Stimulated activated CD8-positive, alpha-beta memory T cell treated with anti-CD3 and anti-CD28 coated beads, Interleukin-15, amount 100 ng/mL, for 1 hour (primary cell): ENCODE data around the gene NSUN6.

Experiments used
- DNase-seq: peaks from one replicate; pipeline ENCODE4 v3.0.0-alpha.2; 2020; ENCODE audit warnings: low read depth

NSUN6 gene

DNA sequence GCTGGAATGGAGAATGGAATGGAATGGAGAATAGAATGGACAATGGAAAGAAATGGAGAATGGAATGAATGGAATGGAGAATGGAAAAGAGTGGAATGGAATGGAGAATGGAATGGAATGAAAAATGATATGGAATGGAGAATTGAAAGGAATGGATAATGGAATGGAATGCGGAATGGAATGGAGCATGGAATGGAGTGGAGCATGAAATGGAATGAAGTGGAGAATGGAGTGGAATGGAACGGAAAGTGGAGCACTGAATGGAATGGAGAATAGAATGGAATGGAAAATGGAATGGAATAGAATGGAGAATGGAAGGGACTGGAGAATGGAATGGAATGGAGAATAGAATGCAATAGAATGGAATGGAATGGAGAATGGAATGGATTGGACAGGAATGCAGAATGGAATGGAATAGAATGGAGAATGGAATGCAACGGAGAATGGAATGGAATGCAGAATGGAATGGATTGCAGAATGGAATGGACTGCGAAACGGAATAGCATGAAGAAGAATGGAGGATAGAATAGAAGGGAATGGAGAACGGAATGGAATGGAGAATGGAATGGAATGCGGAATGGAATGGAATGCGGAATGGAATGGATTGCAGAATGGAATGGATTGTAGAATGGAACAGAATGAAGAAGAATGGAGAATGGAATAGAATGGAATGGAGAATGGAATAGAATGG is 89.4 kb downstream of the NSUN6 start:
- no peak for DNase-seq

DNA sequence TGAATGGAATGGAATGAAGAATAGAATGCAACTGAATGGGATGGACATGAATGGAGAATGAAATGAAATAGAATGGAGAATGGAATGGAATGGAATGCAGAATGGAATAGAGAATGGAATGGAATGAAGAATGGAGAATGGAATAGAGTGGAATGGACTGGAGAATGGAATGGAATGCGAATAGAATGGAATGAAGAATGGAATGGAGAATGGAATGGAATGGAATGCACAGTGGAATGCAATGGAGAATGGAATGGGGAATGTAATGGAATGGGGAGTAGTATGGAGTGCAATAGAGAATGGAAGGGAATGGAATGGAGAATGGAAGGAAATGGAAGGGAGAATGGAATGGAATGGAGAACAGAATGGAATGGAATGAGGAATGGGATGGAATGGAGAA is 93.4 kb downstream of the NSUN6 start:
- DNase-seq = no peak

DNA sequence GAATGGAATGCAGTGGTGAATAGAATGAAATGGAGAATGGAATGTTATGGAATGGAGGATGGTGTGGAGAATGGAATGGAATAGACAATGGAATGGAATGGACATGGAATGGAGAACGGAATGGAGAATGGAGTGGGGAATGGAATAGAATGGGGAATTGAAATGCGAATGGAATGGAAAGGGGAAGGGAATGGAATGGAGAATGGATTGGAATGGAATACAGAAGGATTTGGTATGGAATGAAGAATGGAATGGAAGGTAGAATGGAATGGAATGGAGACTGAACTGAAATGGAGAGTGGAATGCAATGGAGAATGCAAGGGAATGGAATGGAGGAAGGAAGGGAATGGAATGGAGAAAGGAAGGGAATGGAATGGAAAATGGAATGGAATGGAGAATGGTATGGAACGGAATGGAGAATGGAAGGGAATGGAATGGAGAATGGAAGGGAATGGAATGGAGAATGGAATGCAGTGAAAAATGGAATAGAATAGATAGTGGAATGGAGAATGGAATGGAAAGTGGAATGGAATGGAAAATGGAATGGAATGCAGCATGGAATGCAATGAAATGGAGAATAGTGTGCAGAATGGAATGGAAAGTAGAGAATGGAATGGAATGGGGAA is 94.8 kb downstream of the NSUN6 start:
- no peak for DNase-seq

DNA sequence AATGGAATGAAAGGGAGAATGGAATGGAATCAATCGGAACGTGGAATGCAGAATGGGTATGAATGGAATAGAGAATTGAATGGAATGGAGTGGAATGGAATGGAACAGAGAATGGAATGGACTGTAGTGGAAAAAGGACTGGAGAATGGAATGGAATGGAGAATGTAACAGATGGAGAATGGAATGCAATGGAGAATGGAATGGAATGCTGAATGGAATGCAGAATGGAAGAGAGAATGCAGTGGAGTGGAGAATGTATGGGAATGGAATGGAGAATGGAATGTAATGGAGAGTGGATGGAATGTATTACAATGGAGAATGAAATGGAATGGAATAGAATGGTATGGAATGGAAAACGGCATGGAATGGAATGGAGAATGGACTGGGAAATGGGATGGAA is 96.9 kb downstream of the NSUN6 start:
- no peak for DNase-seq

DNA sequence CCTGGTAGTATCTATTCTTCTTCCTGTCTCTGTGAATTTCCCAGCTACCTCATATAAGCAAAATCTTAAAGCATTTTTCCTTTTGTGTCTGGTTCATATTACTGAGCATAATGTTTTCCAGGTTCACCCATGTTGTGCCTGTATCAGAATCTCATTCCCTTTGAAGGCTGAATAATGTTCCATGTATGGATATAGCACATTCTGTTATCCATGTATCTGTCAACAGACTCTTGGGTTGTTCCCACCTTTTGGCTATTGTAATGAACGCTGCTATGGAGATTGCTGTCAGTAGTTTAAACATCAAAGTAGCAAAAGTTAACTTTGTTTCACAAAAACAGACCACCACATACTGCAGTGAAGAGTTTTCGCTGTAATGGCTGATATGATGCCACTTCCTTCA is 99.9 kb downstream of the NSUN6 start:
- no peak for DNase-seq

DNA sequence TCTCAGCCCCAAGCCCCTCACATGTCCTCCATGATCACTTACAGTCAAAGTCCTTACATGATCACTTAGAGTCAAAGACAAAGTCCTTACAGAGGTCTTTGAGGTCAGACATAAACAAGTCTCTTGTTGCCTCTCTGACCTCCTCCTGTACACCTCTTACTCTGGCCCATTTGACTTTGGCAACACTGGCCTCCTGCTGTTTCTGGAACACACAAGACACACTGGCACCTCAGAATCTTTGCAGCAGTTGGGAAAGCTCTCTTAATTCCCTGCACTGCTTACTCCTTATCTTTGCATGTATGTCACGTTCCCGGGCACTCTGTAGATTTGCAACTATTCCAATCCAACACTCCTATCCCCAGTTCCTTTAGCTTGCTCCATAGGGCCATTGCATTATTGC is 102.3 kb downstream of the NSUN6 start:
- no peak for DNase-seq

DNA sequence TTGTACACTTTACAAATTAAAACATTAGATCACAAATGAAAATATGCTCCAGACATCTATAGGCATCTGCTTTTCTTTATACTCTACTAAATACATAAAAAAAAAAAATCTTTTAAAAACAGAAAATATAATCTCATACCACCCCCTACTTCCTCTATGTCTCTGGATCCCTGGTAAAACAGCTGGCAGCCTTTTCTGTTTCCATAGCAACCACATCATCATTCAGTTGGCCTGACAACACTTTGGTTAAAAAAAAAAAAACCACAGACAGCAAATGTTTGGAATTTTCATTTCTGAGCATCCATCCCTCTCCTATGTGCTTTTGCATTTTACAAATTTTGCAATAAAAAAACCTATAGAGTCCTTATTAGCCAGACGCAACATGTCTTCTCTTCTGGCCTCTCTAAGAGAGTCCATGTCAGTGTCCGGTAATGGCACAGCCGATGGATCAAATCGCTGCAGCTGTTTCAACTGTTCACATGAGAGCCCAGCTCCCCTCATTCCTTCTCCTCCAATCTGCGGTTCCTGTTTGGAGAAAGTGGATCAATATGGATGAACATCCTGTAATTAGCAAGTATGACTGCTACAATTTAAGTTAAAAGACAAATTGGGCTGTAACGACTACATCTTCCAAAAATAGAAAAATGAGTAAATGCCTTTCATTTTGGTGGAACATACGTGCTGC is 105.6 kb downstream of the NSUN6 start:
- DNase-seq = no peak

DNA sequence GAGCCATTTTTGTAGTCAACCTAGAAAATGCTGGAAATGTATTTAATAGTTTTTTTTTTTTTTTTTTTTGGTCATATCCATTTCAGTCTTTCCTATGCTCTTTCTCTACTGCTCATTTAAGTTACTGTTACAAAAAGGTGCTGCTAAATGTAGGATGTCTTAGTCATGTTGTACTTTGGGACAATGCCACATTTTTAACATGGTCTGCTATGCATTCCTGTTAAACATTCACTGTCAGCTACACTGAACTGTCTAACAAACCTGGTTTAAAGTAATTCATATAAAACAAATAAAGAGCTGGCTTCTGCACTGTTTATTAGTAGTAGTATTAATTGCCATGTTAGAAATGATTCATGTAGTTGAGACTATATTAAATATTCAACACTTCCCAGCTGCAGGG is 108.6 kb downstream of the NSUN6 start:
- no peak for DNase-seq

DNA sequence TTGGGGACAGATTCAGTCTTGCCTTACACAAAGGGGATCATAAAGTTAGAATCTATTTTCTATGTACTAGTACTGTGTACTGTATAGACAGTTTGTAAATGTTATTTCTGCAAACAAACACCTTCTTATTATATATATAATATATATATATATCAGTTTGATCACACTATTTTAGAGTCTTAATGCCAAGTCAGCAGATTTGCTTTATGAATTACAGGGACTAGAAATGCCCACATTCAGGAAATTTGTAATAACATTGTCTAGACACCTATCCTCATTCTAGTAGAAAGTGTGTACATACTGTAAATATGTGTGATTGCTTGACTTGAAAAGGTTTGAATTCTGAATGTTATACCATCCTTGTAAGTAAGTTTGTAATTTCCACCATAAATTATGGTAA is 111.2 kb downstream of the NSUN6 start:
- no peak for DNase-seq

DNA sequence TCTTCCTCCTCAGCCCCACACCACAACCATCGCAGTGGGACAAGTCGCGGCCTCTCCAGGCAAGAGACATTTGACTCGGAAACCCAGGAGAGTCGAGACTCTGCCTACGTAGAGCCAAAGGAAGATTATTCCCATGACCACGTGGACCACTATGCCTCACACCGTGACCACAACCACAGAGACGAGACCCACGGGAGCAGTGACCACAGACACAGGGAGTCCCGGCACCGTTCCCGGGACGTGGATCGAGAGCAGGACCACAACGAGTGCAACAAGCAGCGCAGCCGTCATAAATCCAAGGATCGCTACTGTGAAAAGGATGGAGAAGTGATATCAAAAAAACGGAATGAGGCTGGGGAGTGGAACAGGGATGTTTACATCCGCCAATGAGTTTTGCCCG is 112.1 kb downstream of the NSUN6 start:
- DNase-seq = no peak

DNA sequence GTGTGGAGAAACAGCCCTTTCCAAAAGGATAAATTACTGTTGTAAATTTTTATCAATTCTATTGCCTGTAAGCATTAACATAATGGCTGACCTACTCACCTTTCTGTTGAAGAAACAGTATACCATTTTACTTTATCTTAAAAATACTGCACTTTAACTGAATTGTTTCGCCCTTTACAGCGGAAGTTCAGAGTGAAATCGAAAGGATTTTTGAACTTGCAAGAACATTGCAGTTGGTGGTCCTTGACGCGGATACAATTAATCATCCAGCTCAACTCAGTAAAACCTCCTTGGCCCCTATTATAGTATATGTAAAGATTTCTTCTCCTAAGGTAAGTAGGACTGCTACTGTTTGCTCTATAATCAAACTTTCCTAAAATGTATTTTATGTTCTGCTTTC is 117.5 kb downstream of the NSUN6 start:
- DNase-seq = no peak

DNA sequence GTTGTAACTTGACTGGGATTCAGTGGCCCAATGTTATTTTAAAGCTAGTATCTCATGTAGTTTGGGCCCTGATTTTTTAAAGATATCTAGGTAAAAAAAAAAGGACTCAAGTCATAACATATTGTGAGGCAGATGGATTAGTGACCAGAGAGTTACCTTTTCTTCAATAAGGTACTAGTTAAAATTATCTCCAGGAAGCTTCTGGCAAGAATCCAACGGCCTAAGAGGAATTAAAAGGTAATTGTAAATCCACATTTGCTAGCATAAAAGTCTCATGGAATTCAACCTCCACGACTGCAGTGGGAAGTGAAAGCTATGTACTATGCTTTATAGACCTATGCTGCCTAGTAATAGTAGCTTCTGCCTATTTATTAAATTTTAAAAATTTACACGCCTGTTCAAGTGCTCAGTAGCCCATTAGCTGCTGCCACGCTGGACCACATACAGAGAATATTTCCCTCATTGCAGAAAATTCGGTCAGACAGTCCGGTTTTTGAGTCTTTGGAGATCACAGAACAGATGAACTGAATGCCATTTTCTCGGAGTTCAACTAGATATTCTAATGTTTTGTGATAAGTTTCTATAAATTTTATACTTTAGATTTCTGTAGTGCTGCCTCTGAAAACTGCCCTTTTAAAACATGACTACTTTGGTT is 118.4 kb downstream of the NSUN6 start:
- no peak for DNase-seq

DNA sequence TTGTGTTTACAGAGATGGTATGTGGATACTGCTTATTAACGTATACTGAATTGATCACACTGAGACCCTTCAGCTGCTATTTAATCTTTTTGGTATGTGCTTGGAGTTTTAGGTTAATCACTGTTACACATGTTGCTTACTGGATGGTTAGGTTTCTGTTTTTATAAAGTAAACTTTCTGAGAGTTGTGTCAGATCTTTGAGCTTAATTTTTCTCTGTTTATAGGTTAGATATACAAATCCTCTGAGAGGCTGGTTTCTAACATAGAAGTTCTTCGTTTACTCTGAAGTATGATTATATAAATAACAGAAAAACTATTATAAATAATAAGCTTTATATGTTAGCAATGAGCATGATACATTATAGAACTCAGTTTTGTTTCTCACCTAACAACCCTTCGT is 123.1 kb downstream of the NSUN6 start:
- DNase-seq = no peak

DNA sequence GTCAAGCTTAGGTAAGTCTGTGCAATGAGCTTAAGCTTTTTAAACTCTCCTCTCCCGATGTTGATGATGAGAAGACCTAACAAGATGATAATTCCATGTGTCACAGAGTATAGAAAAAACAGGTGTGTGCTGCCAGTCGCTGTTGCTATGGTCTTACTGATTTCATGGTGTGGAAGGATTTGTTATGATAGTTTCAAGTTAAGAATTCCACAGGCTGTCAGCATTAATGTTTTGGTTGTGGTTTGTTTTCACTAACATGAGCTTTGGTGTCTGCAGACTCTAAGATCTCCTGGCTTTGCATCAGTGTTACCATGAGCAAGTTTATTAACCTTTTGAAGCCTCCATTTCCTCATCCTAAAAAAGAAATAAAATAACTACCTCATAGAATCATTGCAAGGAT is 123.7 kb downstream of the NSUN6 start:
- no peak for DNase-seq

DNA sequence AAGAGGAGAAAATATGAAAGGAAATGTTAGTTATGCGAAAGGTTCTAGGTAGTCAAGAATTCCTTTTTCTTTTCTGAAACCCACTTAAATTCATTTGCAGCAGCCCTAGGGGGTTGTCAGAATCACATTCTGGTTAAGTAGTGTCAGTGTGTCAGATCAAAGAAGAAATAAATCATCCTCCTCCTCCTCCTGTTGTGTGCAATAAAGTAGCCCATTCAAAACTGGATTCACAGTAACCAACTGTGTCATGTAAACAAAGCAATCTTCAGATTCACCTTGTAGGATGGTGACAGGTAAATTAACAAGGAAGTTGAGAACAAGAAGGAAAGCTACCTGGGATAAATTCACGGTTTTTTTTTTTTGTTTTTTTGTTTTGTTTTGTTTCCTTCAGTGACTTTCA is 127.5 kb downstream of the NSUN6 start:
- no peak for DNase-seq

DNA sequence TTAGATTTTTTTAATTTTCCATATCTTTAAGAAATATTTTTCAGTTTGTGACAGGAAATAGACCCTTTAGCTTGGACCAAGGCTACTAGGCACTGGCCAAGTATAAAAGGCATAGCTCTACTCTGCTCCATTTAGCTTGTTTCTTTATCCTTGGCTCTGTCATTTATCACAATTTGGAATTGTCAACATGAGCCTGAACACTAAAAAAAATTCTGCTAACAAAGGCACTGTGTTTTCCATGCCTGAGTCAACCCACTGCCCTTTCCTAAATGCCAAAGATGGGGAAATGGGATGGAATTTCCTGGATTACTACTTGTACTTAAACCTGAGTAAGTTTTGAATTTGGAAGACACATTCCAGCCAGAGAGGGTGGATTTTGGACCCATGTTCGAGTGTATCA is 128.4 kb downstream of the NSUN6 start:
- no peak for DNase-seq

DNA sequence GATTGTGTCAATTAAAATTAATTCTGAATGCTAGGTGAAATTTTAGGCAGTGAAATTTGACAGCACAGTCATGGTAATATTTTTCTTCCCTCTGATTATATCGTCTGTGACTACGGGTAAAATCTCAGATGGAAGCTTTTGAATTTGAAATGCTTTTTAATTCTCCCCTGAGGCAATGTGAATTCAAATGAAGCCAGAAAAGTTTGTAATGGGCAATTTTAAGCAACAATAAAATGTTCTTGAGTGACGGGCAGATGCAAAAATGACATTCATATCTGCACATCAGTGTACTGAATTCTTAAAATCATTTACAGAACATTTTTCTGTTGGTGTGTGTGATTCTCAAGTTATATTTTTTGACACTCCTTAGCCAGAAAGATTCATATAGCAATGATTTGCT is 134.5 kb downstream of the NSUN6 start:
- no peak for DNase-seq

DNA sequence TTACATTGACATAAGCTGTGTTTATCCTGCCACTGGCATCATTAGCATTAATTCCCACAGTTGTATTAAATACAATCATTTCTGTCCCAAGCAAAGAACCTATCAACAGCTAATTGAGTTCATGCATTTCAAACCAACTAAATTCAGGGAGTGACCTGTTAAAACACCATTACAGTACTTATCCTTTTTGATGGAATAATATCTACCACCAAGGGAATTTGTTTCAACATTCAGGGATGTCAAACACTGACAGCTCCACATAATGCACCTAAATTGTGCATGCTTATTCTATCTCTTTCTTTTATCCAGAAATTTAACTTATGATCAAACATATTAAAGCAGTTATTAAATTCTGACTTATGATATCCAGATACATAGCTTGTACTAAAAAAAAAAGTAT is 136.8 kb downstream of the NSUN6 start:
- no peak for DNase-seq

DNA sequence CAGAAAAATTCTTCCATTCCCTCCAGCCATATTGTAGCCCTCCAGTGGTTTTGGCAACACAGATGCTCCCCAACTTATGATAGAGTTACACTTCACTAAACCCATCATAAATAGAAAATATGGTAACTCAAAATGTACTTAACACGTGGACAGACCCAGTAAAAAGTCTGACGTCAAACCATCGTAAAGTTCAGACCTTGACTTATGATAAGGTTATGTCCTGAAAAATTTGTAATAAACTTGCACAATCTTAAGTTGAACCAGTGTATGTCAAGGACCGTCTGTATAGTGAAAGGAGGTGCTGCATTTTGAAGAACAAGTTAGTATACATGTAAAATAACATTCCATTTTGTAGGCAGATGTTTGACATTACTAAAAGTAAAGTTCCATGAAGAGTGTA is 142.8 kb downstream of the NSUN6 start:
- no peak for DNase-seq

DNA sequence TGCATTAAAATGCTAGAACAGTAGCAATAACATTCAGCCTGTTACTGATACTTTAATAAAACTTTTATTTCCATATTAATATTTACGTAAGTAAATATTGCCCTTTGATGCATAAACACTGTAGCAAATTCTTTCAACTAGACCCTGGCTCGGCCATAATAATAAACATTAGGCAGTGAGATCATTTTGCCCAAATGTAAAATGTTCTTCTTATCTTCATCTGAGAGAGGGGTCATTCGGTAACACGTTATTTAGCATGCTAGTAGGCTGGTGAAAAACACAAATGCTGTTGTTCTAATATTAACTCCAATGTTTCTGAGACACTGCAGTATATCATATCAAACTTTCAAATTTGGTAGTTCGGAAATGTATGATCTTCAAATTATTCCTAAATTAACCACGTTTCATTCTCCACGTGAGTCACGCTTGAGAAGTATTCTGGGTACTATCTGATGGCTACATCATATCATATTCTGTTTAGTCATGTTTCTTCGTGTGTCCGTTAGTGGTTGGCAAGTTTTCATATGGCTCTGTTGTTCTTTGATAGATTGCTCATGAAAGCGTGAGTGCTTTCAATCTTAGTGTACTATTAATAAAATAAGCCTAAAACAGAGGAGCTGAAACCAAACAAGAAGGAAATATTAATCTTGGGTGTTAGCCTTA is 145.8 kb downstream of the NSUN6 start:
- no peak for DNase-seq

DNA sequence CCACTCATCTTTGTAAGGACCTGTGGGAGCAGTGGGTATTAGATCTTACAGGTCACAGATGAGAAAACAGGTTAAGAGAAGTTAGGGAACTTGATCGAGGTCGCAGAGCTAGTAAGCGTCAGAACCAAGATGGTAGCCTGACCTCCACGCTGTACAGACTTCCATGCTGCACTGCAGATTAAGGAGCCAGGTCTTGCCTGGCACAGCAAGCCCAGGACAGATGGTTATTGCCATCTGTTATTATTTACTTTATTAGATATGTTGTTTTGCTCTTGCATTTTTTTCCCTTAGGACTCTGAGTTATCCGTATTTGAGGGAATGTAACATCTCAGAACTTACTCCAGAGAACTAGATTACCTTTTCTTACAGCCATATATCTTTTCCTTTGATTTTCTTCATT is 147.2 kb downstream of the NSUN6 start:
- no peak for DNase-seq

DNA sequence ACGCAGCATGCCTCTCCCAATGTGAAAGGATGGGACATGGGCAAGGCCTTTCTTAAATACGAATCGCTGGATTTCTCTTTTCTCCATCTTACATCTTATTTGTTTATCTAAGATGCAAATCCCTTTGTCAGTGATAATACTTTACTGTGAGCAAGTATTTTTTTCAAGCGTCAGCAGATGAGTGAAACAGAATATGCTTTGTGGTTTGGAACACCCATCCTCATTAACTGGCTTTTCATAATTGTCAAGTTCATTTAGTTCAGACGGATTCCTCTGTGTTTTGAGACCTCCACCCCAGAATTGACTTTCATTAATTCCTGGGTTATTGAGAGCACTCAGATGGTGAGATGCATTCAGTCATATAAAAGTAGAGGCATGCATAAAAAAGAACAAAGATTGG is 149.8 kb downstream of the NSUN6 start:
- DNase-seq = no peak

DNA sequence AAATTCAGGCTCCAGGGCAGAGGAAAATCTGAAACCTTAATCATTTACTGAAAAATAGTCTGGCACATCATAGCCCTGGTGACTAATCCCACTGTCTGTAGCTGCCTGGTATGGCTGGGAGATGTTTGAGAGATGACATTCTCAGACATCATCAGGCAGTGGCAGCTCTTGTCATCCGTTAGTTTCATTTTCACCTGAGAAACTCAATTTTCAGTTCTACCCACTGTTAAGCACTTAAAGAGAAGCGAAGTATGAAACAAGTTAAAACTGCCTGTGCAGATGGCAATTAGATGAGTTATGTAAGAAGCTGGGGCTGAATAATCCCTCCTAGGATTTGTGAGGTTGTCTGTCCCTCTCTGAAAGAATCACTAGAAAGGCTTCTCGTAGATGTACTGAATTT is 150.2 kb downstream of the NSUN6 start:
- no peak for DNase-seq
